Keratinocyte (primary cell): ENCODE results near the gene PPP1CC. TPM values are rescaled to one million over a fixed set of nuclear protein-coding genes. Genes with fewer than 3 reads are reported as not detected.
"Not testable (repeated sequence)": the region's sequence is repeated elsewhere in the genome, so short reads cannot be mapped to it uniquely, and the experiment has no call there.

Experiments used
- DNase-seq: peaks from one replicate; pipeline ENCODE4 v3.0.0-alpha.2; 2011; ENCODE audit warnings: low read depth, missing footprints, low spot score
- FAIRE-seq: peaks from 2 replicates; lab custom pipeline; 2011; peaks lifted over from hg19 to GRCh38; lab: Jason Lieb, UNC
- H2AFZ ChIP-seq: 2 replicates; pipeline ENCODE4 v1.6.0; 2012; ENCODE audit warnings: low read length, control low read depth, inconsistent platforms; ENCODE audit not compliant: control insufficient read depth
- H3K27ac ChIP-seq: 2 replicates; pipeline ENCODE4 v1.5.1; 2011; ENCODE audit warnings: low read length; ENCODE audit not compliant: control insufficient read depth, insufficient read depth
- H3K27me3 ChIP-seq: 3 replicates; pipeline ENCODE4 v1.6.0; 2011; ENCODE audit warnings: low read length; ENCODE audit not compliant: control insufficient read depth, insufficient read depth; ENCODE audit errors: extremely low read depth
- H3K36me3 ChIP-seq, 2 experiments: 2 replicates in 1 of 2; 3 replicates in 1 of 2; pipeline ENCODE4 v1.5.1; 2011; ENCODE audit warnings: low read length in 2 of 2, mild to moderate bottlenecking in 1 of 2; ENCODE audit not compliant: control insufficient read depth in 2 of 2, insufficient read depth in 2 of 2; ENCODE audit errors: extremely low read depth in 1 of 2
- H3K4me1 ChIP-seq: 3 replicates; pipeline ENCODE4 v1.5.1; 2011; ENCODE audit warnings: low read length; ENCODE audit not compliant: control insufficient read depth, insufficient read depth; ENCODE audit errors: extremely low read depth
- H3K4me2 ChIP-seq: 3 replicates; pipeline ENCODE4 v1.6.0; 2011; ENCODE audit warnings: low read depth, low read length; ENCODE audit not compliant: control insufficient read depth, insufficient read depth; ENCODE audit errors: extremely low read depth
- H3K4me3 ChIP-seq, 3 experiments: fragments of 200-600 bp in 1 of 3; sonication (generic) in 1 of 3; 2 replicates in 2 of 3; 3 replicates in 1 of 3; pipeline ENCODE4 v1.5.1; 2011 to 2016; ENCODE audit warnings: low read length in 3 of 3, mild to moderate bottlenecking in 3 of 3, control low read depth in 2 of 3, inconsistent platforms in 1 of 3, low read depth in 1 of 3, mixed read lengths in 1 of 3, mixed run types in 1 of 3, moderate library complexity in 1 of 3; ENCODE audit not compliant: control insufficient read depth in 2 of 3, insufficient read depth in 2 of 3; ENCODE audit errors: extremely low read depth in 1 of 3
- H3K79me2 ChIP-seq: 2 replicates; pipeline ENCODE4 v1.6.0; 2012; ENCODE audit warnings: low read length; ENCODE audit not compliant: control insufficient read depth, insufficient read depth
- H3K9ac ChIP-seq: 3 replicates; pipeline ENCODE4 v1.6.0; 2011; ENCODE audit warnings: low read length; ENCODE audit not compliant: control insufficient read depth, insufficient read depth; ENCODE audit errors: extremely low read depth
- H3K9me1 ChIP-seq: 3 replicates; pipeline ENCODE4 v1.6.0; 2011; ENCODE audit warnings: low read length; ENCODE audit not compliant: control insufficient read depth, insufficient read depth; ENCODE audit errors: extremely low read depth
- H3K9me3 ChIP-seq: 2 replicates; pipeline ENCODE4 v1.5.1; 2012; ENCODE audit warnings: low read depth, low read length; ENCODE audit not compliant: control insufficient read depth
- H4K20me1 ChIP-seq: 3 replicates; pipeline ENCODE4 v1.6.0; 2011; ENCODE audit warnings: low read length; ENCODE audit not compliant: control insufficient read depth, insufficient read depth; ENCODE audit errors: extremely low read depth
- CTCF ChIP-seq, 3 experiments: IDR thresholded peaks in 1 of 3; conservative IDR thresholded peaks in 1 of 3; optimal IDR thresholded peaks in 1 of 3; 2 replicates in 2 of 3; 3 replicates in 1 of 3; pipeline versions ENCODE3 to v1.5.1; 2011; ENCODE audit warnings: low read length in 3 of 3, mild to moderate bottlenecking in 3 of 3, moderate library complexity in 2 of 3, control low read depth in 1 of 3, inconsistent platforms in 1 of 3; ENCODE audit not compliant: insufficient read depth in 2 of 3; ENCODE audit errors: extremely low read depth in 1 of 3
- EZH2 ChIP-seq: IDR thresholded peaks from one replicate; pipeline ENCODE4 v1.6.1; 2012; ENCODE audit warnings: inconsistent platforms, mild to moderate bottlenecking, low read length, moderate library complexity
- dilution Hi-C: fragments of 300-500 bp; cut with MboI; formaldehyde crosslinking; loops from one replicate; pipeline ENCODE4 v1.7.0; 2020; ENCODE audit warnings: low sequenced_read_pairs; ENCODE audit not compliant: extremely low pct_ligation_motif_present
- polyA plus RNA-seq, 5 experiments: library from polyadenylated mRNA; depleted of rRNA in 3 of 5; stranded (reverse) in 3 of 5; stranded (forward) in 1 of 5; unstranded in 1 of 5; fragments of >200 nt; gene quantifications; 1 replicate in 1 of 5; 2 replicates in 3 of 5; 3 replicates in 1 of 5; pipeline versions ENCODE4 v1.2.1 to v1.2.3, GENCODE V29; 2011 to 2012; ENCODE audit warnings: missing spikeins in 2 of 5, low read depth in 1 of 5, low replicate concordance in 1 of 5

PPP1CC gene
- polyA plus RNA-seq, 1 donor (not counting 4 experiments of a cell fraction or from before 2014, with no cell fraction given), result 158 TPM

- FAIRE-seq (no peak), DNase-seq (no peak)
- Histone ChIP-seq H3K9me1 (peaks cover 2% of the 10 kb centered on the region), H3K9me3 (no peaks in the 10 kb centered on the region), H3K27ac (no peak overlapping the region), H4K20me1 (peaks cover 37% of the 10 kb centered on the region), H3K4me2 (peak overlapping the region; percentile 98), H3K4me1 (peaks cover 32% of the 10 kb centered on the region), H3K4me3 (peak overlapping the region in 1 of 3 experiments; percentile 99), H2AFZ (no peak overlapping the region), H3K27me3 (no peaks in the 10 kb centered on the region), H3K36me3 (peaks cover 2 to 10% of the 10 kb centered on the region in 2 experiments), H3K79me2 (peaks cover 82% of the 10 kb centered on the region), H3K9ac (no peak overlapping the region)
- TF ChIP-seq CTCF (optimal IDR thresholded peaks at IDR 0.05 in 1 of 3, IDR thresholded peaks at IDR 0.05 in 1 of 3, conservative IDR thresholded peaks at IDR 0.05 in 1 of 3; ENCODE audit: extremely low read depth in 1 of 3, insufficient read depth in 2 of 3, low read length in 3 of 3), result no peak
- no peak for TF ChIP-seq EZH2
- dilution Hi-C loops, result no loop called here
Observed at GRCh38 chr12:110739488-110739887, 3.2 kb downstream of the PPP1CC start.

GRCh38 chr12:110737532-110737931 is 5.2 kb downstream of the PPP1CC start:
- no peak for FAIRE-seq
- H4K20me1 ChIP-seq, result peaks cover 46% of the 10 kb centered on the region
- no peak for DNase-seq
- TF ChIP-seq CTCF (optimal IDR thresholded peaks at IDR 0.05 in 1 of 3, IDR thresholded peaks at IDR 0.05 in 1 of 3, conservative IDR thresholded peaks at IDR 0.05 in 1 of 3; ENCODE audit: extremely low read depth in 1 of 3, insufficient read depth in 2 of 3, low read length in 3 of 3) (no peak), EZH2 (no peak)
- dilution Hi-C loops, result no loop called here
- H3K79me2 ChIP-seq, result peaks cover 100% of the 10 kb centered on the region
- no peaks in the 10 kb centered on the region for H3K27me3 ChIP-seq
- peaks cover 2% of the 10 kb centered on the region for H3K9me1 ChIP-seq
- no peak overlapping the region for H3K9ac ChIP-seq
- H3K4me3 ChIP-seq, result no peak overlapping the region
- no peak overlapping the region for H3K27ac ChIP-seq
- H3K4me1 ChIP-seq, result peaks cover 17% of the 10 kb centered on the region
- peaks cover 6 to 14% of the 10 kb centered on the region in 2 experiments for H3K36me3 ChIP-seq
- no peak overlapping the region for H2AFZ ChIP-seq
- no peaks in the 10 kb centered on the region for H3K9me3 ChIP-seq
- H3K4me2 ChIP-seq, result no peak overlapping the region

- H3K9me1 ChIP-seq, DNase-seq, H3K4me3 ChIP-seq, H3K4me2 ChIP-seq, H3K27ac ChIP-seq, FAIRE-seq, H3K9me3 ChIP-seq, H3K9ac ChIP-seq, H3K27me3 ChIP-seq, H2AFZ ChIP-seq, dilution Hi-C loops: not testable (repeated sequence)
- H3K4me1 ChIP-seq, result peaks cover 17% of the 10 kb centered on the region
- H3K36me3 ChIP-seq, result peaks cover 6 to 14% of the 10 kb centered on the region in 2 experiments
- H4K20me1 ChIP-seq, result peaks cover 46% of the 10 kb centered on the region
- H3K79me2 ChIP-seq, result peaks cover 100% of the 10 kb centered on the region
Observed at GRCh38 chr12:110737016-110737415, 5.7 kb downstream of the PPP1CC start.
